ENCODE results near the gene ADIG.

DNA sequence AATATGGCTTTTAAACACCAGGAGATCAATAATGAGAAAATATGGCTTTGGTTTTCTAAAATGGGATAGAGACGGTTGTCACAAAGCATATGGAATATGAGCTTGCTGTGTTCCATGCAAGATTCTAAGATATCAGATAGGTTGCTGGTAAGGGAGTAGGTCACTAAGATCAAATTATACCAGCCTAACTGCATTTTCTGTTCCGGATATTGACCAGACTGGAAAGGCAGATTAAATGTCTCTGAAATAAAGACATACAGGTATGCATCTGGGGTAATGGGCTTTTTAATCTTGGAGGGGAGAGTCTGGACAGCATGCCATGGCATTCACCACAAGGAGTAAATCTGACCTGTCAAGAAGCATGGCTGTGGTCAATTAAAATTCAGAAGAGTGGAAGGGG lies 35.2 kb upstream of the ADIG start:
- TF ChIP-seq POLR2A (IDR thresholded peaks at IDR 0.05): no peak
- no peak for TF ChIP-seq POLR2AphosphoS5 (IDR thresholded peaks at IDR 0.05)

All from spleen (tissue), 3 donors.